Activated naive CD4-positive, alpha-beta T cell treated with anti-CD3 and anti-CD28 coated beads, Interleukin-2, amount 50 U/mL, for 24 hours (primary cell): ENCODE results near the gene DHX58.

Experiments used
- H3K27ac Mint-ChIP-seq: one replicate; pipeline ENCODE4 v1.8.0; 2021; ENCODE audit warnings: mild to moderate bottlenecking, mixed read lengths
- H3K27me3 Mint-ChIP-seq: one replicate; pipeline ENCODE4 v1.8.0; 2021; ENCODE audit warnings: mixed read lengths
- H3K36me3 Mint-ChIP-seq: one replicate; pipeline ENCODE4 v1.8.0; 2021; ENCODE audit warnings: mixed read lengths
- H3K4me1 Mint-ChIP-seq: one replicate; pipeline ENCODE4 v1.8.0; 2021; ENCODE audit warnings: mixed read lengths
- H3K4me3 Mint-ChIP-seq: one replicate; pipeline ENCODE4 v1.8.0; 2021; ENCODE audit warnings: mild to moderate bottlenecking, mixed read lengths
- H3K9me3 Mint-ChIP-seq: one replicate; pipeline ENCODE4 v1.8.0; 2021; ENCODE audit warnings: mixed read lengths

The DHX58 gene

GRCh38 chr17:42103221-42103954, 9.1 kb downstream of the DHX58 start:
- Mint-ChIP-seq H3K4me1 (peaks cover 6% of the 10 kb centered on the region), H3K36me3 (peaks cover 5% of the 10 kb centered on the region), H3K4me3 (no peak overlapping the region), H3K27me3 (no peaks in the 10 kb centered on the region), H3K27ac (no peak overlapping the region), H3K9me3 (no peaks in the 10 kb centered on the region)

GRCh38 chr17:42101513-42102292, 10.8 kb downstream of the DHX58 start:
- H3K9me3 Mint-ChIP-seq, result no peaks in the 10 kb centered on the region
- H3K4me3 Mint-ChIP-seq, result no peak overlapping the region
- peaks cover 8% of the 10 kb centered on the region for H3K4me1 Mint-ChIP-seq
- peaks cover 3% of the 10 kb centered on the region for H3K27me3 Mint-ChIP-seq
- H3K36me3 Mint-ChIP-seq, result peaks cover 5% of the 10 kb centered on the region
- no peak overlapping the region for H3K27ac Mint-ChIP-seq

- Mint-ChIP-seq H3K4me1 (peaks cover 8% of the 10 kb centered on the region), H3K9me3 (no peaks in the 10 kb centered on the region), H3K27ac (no peak overlapping the region), H3K36me3 (peaks cover 3% of the 10 kb centered on the region), H3K27me3 (peaks cover 7% of the 10 kb centered on the region), H3K4me3 (peak overlapping the region; percentile 39)
Measured at GRCh38 chr17:42098730-42099399, 13.6 kb downstream of the DHX58 start.

GRCh38 chr17:42097691-42098631, 14.6 kb downstream of the DHX58 start, which contains the start of gene ZNF385C:
ZNF385C (minus strand) TSS chr17:42098473; CDS start chr17:42063056, 35,417 bp downstream.
- H3K27ac Mint-ChIP-seq, result no peak within 1 kb of the TSS
- no peaks in the 10 kb centered on the region for H3K9me3 Mint-ChIP-seq
- H3K4me1 Mint-ChIP-seq, result peaks cover 8% of the 10 kb centered on the region
- peaks cover 3% of the 10 kb centered on the region for H3K36me3 Mint-ChIP-seq
- peaks cover 7% of the 10 kb centered on the region for H3K27me3 Mint-ChIP-seq
- H3K4me3 Mint-ChIP-seq, result peak within 1 kb of the TSS; percentile 73

- peaks cover 8% of the 10 kb centered on the region for H3K4me1 Mint-ChIP-seq
- H3K27me3 Mint-ChIP-seq, result peaks cover 7% of the 10 kb centered on the region
- no peak overlapping the region for H3K27ac Mint-ChIP-seq
- no peaks in the 10 kb centered on the region for H3K36me3 Mint-ChIP-seq
- no peak overlapping the region for H3K4me3 Mint-ChIP-seq
- H3K9me3 Mint-ChIP-seq, result no peaks in the 10 kb centered on the region
Measured at GRCh38 chr17:42096360-42097111, 16.0 kb downstream of the DHX58 start.

GRCh38 chr17:42094375-42095069, 18.0 kb downstream of the DHX58 start:
- Mint-ChIP-seq H3K27me3 (peaks cover 7% of the 10 kb centered on the region), H3K36me3 (no peaks in the 10 kb centered on the region), H3K27ac (no peak overlapping the region), H3K4me3 (no peak overlapping the region), H3K9me3 (no peaks in the 10 kb centered on the region), H3K4me1 (peaks cover 8% of the 10 kb centered on the region)

GRCh38 chr17:42092939-42093338, 19.6 kb downstream of the DHX58 start:
- H3K9me3 Mint-ChIP-seq, result no peaks in the 10 kb centered on the region
- H3K4me3 Mint-ChIP-seq, result no peak overlapping the region
- H3K36me3 Mint-ChIP-seq, result no peaks in the 10 kb centered on the region
- peaks cover 6% of the 10 kb centered on the region for H3K4me1 Mint-ChIP-seq
- no peak overlapping the region for H3K27ac Mint-ChIP-seq
- H3K27me3 Mint-ChIP-seq, result peaks cover 10% of the 10 kb centered on the region

- Mint-ChIP-seq H3K27ac (no peak overlapping the region), H3K9me3 (no peaks in the 10 kb centered on the region), H3K27me3 (peaks cover 7% of the 10 kb centered on the region), H3K4me1 (no peaks in the 10 kb centered on the region), H3K4me3 (no peak overlapping the region), H3K36me3 (no peaks in the 10 kb centered on the region)
Measured at GRCh38 chr17:42090964-42091790, 21.3 kb downstream of the DHX58 start.

- no peaks in the 10 kb centered on the region for H3K9me3 Mint-ChIP-seq
- no peaks in the 10 kb centered on the region for H3K36me3 Mint-ChIP-seq
- H3K4me1 Mint-ChIP-seq, result no peaks in the 10 kb centered on the region
- no peak overlapping the region for H3K4me3 Mint-ChIP-seq
- no peak overlapping the region for H3K27ac Mint-ChIP-seq
- peaks cover 3% of the 10 kb centered on the region for H3K27me3 Mint-ChIP-seq
Measured at GRCh38 chr17:42088736-42089135, 23.8 kb downstream of the DHX58 start.

- no peak overlapping the region for H3K4me3 Mint-ChIP-seq
- H3K4me1 Mint-ChIP-seq, result no peaks in the 10 kb centered on the region
- peaks cover 3% of the 10 kb centered on the region for H3K27me3 Mint-ChIP-seq
- no peaks in the 10 kb centered on the region for H3K36me3 Mint-ChIP-seq
- no peaks in the 10 kb centered on the region for H3K9me3 Mint-ChIP-seq
- H3K27ac Mint-ChIP-seq, result no peak overlapping the region
Measured at GRCh38 chr17:42087736-42088705, 24.5 kb downstream of the DHX58 start.

- no peaks in the 10 kb centered on the region for H3K36me3 Mint-ChIP-seq
- H3K4me3 Mint-ChIP-seq, result no peak overlapping the region
- H3K27me3 Mint-ChIP-seq, result peaks cover 3% of the 10 kb centered on the region
- H3K27ac Mint-ChIP-seq, result no peak overlapping the region
- H3K9me3 Mint-ChIP-seq, result no peaks in the 10 kb centered on the region
- H3K4me1 Mint-ChIP-seq, result no peaks in the 10 kb centered on the region
Measured at GRCh38 chr17:42087042-42087701, 25.3 kb downstream of the DHX58 start.

GRCh38 chr17:42081516-42082129, 30.9 kb downstream of the DHX58 start:
- Mint-ChIP-seq H3K4me1 (no peaks in the 10 kb centered on the region), H3K9me3 (no peaks in the 10 kb centered on the region), H3K4me3 (no peak overlapping the region), H3K27ac (no peak overlapping the region), H3K36me3 (no peaks in the 10 kb centered on the region), H3K27me3 (no peaks in the 10 kb centered on the region)
